Vagina (tissue), 2 donors: Measurements from ENCODE around the gene GAS1. TPM values are rescaled to one million over a fixed set of nuclear protein-coding genes. Genes with fewer than 3 reads are reported as not detected.

Experiments
- DNase-seq, 2 donors: peaks; one replicate each; pipeline ENCODE4 v3.0.0-alpha.2; 2017; ENCODE audit errors: extremely low spot score in 2 of 2
- H3K27ac ChIP-seq: fragments of 200-600 bp; sonication (generic); one replicate; pipeline ENCODE4 v1.5.1; 2019
- H3K27me3 ChIP-seq: fragments of 200-600 bp; sonication (generic); one replicate; pipeline ENCODE4 v1.5.1; 2019
- H3K36me3 ChIP-seq, 2 donors: fragments of 200-600 bp; sonication (generic); one replicate each; pipeline ENCODE4 v1.5.1; 2017 to 2019
- H3K4me1 ChIP-seq: fragments of 200-600 bp; sonication (generic); one replicate; pipeline ENCODE4 v1.5.1; 2019
- H3K4me3 ChIP-seq, 2 donors: fragments of 200-600 bp; sonication (generic); 1 replicate in 1 of 2; 2 replicates in 1 of 2; pipeline ENCODE4 v1.5.1; 2016 to 2019
- H3K9me3 ChIP-seq: fragments of 200-600 bp; sonication (generic); one replicate; pipeline ENCODE4 v1.5.1; 2019
- POLR2A ChIP-seq, 2 donors: fragments of 450-650 bp; IDR thresholded peaks; one replicate each; pipeline ENCODE4 v1.6.1; 2017; ENCODE audit warnings: antibody characterized with exemption in 2 of 2, mild to moderate bottlenecking in 2 of 2, moderate library complexity in 2 of 2
- POLR2AphosphoS5 ChIP-seq, 2 donors: sonication (generic); formaldehyde crosslinking; IDR thresholded peaks; one replicate each; pipeline ENCODE4 v1.9.0; 2017; ENCODE audit warnings: antibody characterized with exemption in 2 of 2, mild to moderate bottlenecking in 2 of 2, low read depth in 1 of 2; ENCODE audit not compliant: insufficient read depth in 1 of 2
- intact Hi-C: fragments of 100-400 bp; cut with DNase I; formaldehyde crosslinking; loops from one replicate; pipeline ENCODE4 v1.15.1; 2023
- total RNA-seq: library from RNA; depleted of rRNA; stranded (reverse); fragments of >200 nt; gene quantifications from one replicate; pipeline ENCODE4 v1.2.3, GENCODE V29; 2016
- TF ChIP-seq, protein P1 (sequence below), 3 experiments: fragments of 450-650 bp in 2 of 3; fragments of 200-600 bp in 1 of 3; sonication (generic) in 1 of 3; IDR thresholded peaks; one replicate each; pipeline ENCODE4 v1.5.1; 2017 to 2019; ENCODE audit warnings: antibody characterized with exemption in 3 of 3, mild to moderate bottlenecking in 2 of 3, moderate library complexity in 2 of 3

The GAS1 gene
- total RNA-seq, 1 donor from 2014 or later, result 163 TPM

GRCh38 chr9:86990290-86990689, 43.0 kb upstream of the GAS1 start:
- no peaks in the 10 kb centered on the region for H3K27me3 ChIP-seq
- no peak for TF ChIP-seq POLR2AphosphoS5 (IDR thresholded peaks at IDR 0.05; ENCODE audit: insufficient read depth in 1 of 2, low read depth in 1 of 2)
- TF ChIP-seq POLR2A (IDR thresholded peaks at IDR 0.05), result no peak
- TF ChIP-seq, protein P1, sequence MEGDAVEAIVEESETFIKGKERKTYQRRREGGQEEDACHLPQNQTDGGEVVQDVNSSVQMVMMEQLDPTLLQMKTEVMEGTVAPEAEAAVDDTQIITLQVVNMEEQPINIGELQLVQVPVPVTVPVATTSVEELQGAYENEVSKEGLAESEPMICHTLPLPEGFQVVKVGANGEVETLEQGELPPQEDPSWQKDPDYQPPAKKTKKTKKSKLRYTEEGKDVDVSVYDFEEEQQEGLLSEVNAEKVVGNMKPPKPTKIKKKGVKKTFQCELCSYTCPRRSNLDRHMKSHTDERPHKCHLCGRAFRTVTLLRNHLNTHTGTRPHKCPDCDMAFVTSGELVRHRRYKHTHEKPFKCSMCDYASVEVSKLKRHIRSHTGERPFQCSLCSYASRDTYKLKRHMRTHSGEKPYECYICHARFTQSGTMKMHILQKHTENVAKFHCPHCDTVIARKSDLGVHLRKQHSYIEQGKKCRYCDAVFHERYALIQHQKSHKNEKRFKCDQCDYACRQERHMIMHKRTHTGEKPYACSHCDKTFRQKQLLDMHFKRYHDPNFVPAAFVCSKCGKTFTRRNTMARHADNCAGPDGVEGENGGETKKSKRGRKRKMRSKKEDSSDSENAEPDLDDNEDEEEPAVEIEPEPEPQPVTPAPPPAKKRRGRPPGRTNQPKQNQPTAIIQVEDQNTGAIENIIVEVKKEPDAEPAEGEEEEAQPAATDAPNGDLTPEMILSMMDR (IDR thresholded peaks at IDR 0.05), result no peak
- intact Hi-C loops, result no loop called here
- H3K27ac ChIP-seq, result no peak overlapping the region
- H3K4me3 ChIP-seq, result no peak overlapping the region
- no peak for DNase-seq
- no peaks in the 10 kb centered on the region for H3K36me3 ChIP-seq
- no peaks in the 10 kb centered on the region for H3K4me1 ChIP-seq
- H3K9me3 ChIP-seq, result no peaks in the 10 kb centered on the region

- DNase-seq, result no peak
- Histone ChIP-seq H3K36me3 (no peaks in the 10 kb centered on the region), H3K27ac (no peak overlapping the region), H3K4me3 (no peak overlapping the region), H3K4me1 (peaks cover 16% of the 10 kb centered on the region), H3K27me3 (no peaks in the 10 kb centered on the region), H3K9me3 (no peaks in the 10 kb centered on the region)
- TF ChIP-seq POLR2A (IDR thresholded peaks at IDR 0.05) (no peak), POLR2AphosphoS5 (IDR thresholded peaks at IDR 0.05; ENCODE audit: insufficient read depth in 1 of 2, low read depth in 1 of 2) (no peak)
- TF ChIP-seq, protein P1 (IDR thresholded peaks at IDR 0.05), result no peak
- intact Hi-C loops, result no loop called here
These were observed 40.6 kb upstream of the GAS1 start for GRCh38 chr9:86987900-86988299.

- no peaks in the 10 kb centered on the region for H3K27me3 ChIP-seq
- H3K27ac ChIP-seq, result no peak overlapping the region
- no peak for DNase-seq
- intact Hi-C loops, result no loop called here
- TF ChIP-seq POLR2A (IDR thresholded peaks at IDR 0.05) (no peak), POLR2AphosphoS5 (IDR thresholded peaks at IDR 0.05; ENCODE audit: insufficient read depth in 1 of 2, low read depth in 1 of 2) (no peak)
- TF ChIP-seq, protein P1 (IDR thresholded peaks at IDR 0.05), result no peak
- no peak overlapping the region for H3K4me3 ChIP-seq
- no peaks in the 10 kb centered on the region for H3K9me3 ChIP-seq
- H3K4me1 ChIP-seq, result peaks cover 21% of the 10 kb centered on the region
- no peaks in the 10 kb centered on the region for H3K36me3 ChIP-seq
These were observed 37.9 kb upstream of the GAS1 start for GRCh38 chr9:86985132-86985647.

DNA sequence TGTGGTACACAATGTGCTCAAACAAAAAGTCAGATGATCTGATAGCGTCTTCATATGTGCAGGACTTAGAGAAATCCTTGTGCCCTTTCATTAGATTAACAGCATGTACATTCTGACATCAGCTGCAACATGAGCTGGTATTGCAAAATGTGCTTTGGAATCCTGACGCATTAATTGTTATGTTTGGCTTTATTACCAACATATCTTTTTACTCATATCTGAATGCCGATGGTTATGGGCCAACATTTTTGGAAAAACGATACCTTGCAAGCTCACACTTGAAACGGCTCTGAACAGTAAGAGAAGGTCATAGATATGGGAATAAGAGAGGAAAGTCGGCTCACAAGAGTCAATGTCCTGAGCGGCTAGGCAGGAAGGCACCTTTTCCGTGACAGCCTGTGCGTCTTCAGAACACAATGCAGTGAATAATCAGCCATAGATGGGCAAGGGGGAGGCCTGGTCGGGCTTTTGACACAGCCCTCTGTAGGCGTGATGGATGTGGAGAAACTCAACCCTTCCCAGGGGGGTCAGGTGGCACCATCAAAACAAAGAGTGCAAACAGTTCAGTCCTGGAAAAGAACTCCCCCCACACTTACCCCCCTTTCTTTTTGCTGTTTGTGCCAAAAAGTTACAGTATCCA, 36.4 kb upstream of the GAS1 start:
- no peak for DNase-seq
- H3K9me3 ChIP-seq, result no peaks in the 10 kb centered on the region
- TF ChIP-seq, protein P1 (IDR thresholded peaks at IDR 0.05), result no peak
- peak in 1 of 2 donors; percentile 32 for TF ChIP-seq POLR2AphosphoS5 (IDR thresholded peaks at IDR 0.05; ENCODE audit: insufficient read depth in 1 of 2, low read depth in 1 of 2)
- H3K27ac ChIP-seq, result no peak overlapping the region
- H3K4me1 ChIP-seq, result peaks cover 21% of the 10 kb centered on the region
- H3K4me3 ChIP-seq, result no peak overlapping the region
- intact Hi-C loops, result no loop called here
- H3K36me3 ChIP-seq, result no peaks in the 10 kb centered on the region
- no peaks in the 10 kb centered on the region for H3K27me3 ChIP-seq

- no peak overlapping the region for H3K4me3 ChIP-seq
- no peak overlapping the region for H3K27ac ChIP-seq
- intact Hi-C loops, result no loop called here
- TF ChIP-seq, protein P1 (IDR thresholded peaks at IDR 0.05), result no peak
- TF ChIP-seq POLR2AphosphoS5 (IDR thresholded peaks at IDR 0.05; ENCODE audit: insufficient read depth in 1 of 2, low read depth in 1 of 2), result no peak
- no peak for TF ChIP-seq POLR2A (IDR thresholded peaks at IDR 0.05)
- H3K9me3 ChIP-seq, result no peaks in the 10 kb centered on the region
- peaks cover 21% of the 10 kb centered on the region for H3K4me1 ChIP-seq
- DNase-seq, result no peak
- no peaks in the 10 kb centered on the region for H3K27me3 ChIP-seq
- H3K36me3 ChIP-seq, result no peaks in the 10 kb centered on the region
These were observed 35.9 kb upstream of the GAS1 start for GRCh38 chr9:86983249-86983619.
